ENCODE data around the gene CDC42BPA. TPM values are rescaled to one million over a fixed set of nuclear protein-coding genes. Genes with fewer than 3 reads are reported as not detected.

CDC42BPA gene
- total and polyA plus RNA-seq, 2 of the 13 experiments (the other 11 are each of a cell fraction or from before 2014, with no cell fraction given): 6.5 to 16.0 TPM

- peaks cover 89% of the 10 kb centered on the region for H3K79me2 ChIP-seq (ENCODE audit: insufficient read depth, low read length)
- ChIA-PET CTCF (ENCODE audit: low intra/inter-chr PET ratio, low total read pairs) (no interaction called here), POLR2A (no interaction called here)
- WGBS (ENCODE audit: low lambda C conversion rate): 87% methylated on average over 3 of the region's 6 CpGs
- H3K27me3 ChIP-seq (ENCODE audit: control insufficient read depth in 1 of 2, insufficient read depth in 2 of 2, low read length in 2 of 2): no peaks in the 10 kb centered on the region
- FAIRE-seq (no peak), ATAC-seq (no peak), DNase-seq (ENCODE audit: low spot score) (no peak)
- H3K4me3 ChIP-seq (replicated peaks in 1 of 3; ENCODE audit: insufficient read depth in 1 of 3, low read depth in 2 of 3, low read length in 3 of 3): no peak overlapping the region
- peaks cover 48% of the 10 kb centered on the region for H4K20me1 ChIP-seq (ENCODE audit: insufficient read depth, low read length)
- intact Hi-C loops (cut with micrococcal nuclease; ENCODE audit: unreplicated experiment) (no loop called here), in situ Hi-C loops (cut with HindIII; ENCODE audit: extremely low pct_ligation_motif_present, low pct_unique_long_range_greater_than_20kb) (no loop called here)
- H3K4me1 ChIP-seq (ENCODE audit: insufficient read depth, low read length): peaks cover 25% of the 10 kb centered on the region
- H3K4me2 ChIP-seq (ENCODE audit: low read depth, low read length): no peak overlapping the region
- H2AFZ ChIP-seq (ENCODE audit: low read length): no peak overlapping the region
- H3K36me3 ChIP-seq (replicated peaks in 1 of 2; ENCODE audit: control insufficient read depth in 1 of 2, insufficient read depth in 2 of 2, low read length in 2 of 2): peaks cover 4 to 35% of the 10 kb centered on the region in 2 experiments; a peak in 4 of 5 replicates
- H3K9me3 ChIP-seq (ENCODE audit: low read length): no peaks in the 10 kb centered on the region
- no peak overlapping the region for H3K9ac ChIP-seq (ENCODE audit: insufficient read depth, low read depth, low read length)
- TF ChIP-seq CBX5 (CRISPR knock-in tag; IDR thresholded peaks at IDR 0.05; ENCODE audit: borderline replicate concordance): no peak
- no peak for TF ChIP-seq ONECUT2 (CRISPR knock-in tag; IDR thresholded peaks at IDR 0.05)
- TF ChIP-seq SP5 (CRISPR knock-in tag; IDR thresholded peaks at IDR 0.05; ENCODE audit: borderline replicate concordance, low read depth): no peak
- no peak for TF ChIP-seq SAP130 (CRISPR knock-in tag; IDR thresholded peaks at IDR 0.05; ENCODE audit: low read depth)
- TF ChIP-seq ZUFSP (CRISPR knock-in tag; IDR thresholded peaks at IDR 0.05; ENCODE audit: borderline replicate concordance): no peak
- TF ChIP-seq ZNF335 (CRISPR knock-in tag; IDR thresholded peaks at IDR 0.05): no peak
- TF ChIP-seq NR1H2 (CRISPR knock-in tag; IDR thresholded peaks at IDR 0.05; ENCODE audit: borderline replicate concordance, low read depth): no peak
- TF ChIP-seq ZNF543 (CRISPR knock-in tag; IDR thresholded peaks at IDR 0.05): no peak
- no peak for TF ChIP-seq TCF12 (IDR thresholded peaks at IDR 0.05)
- no peak for TF ChIP-seq TCF12 (CRISPR knock-in tag; IDR thresholded peaks at IDR 0.05)
- TF ChIP-seq PATZ1 (CRISPR knock-in tag; IDR thresholded peaks at IDR 0.05): no peak
- TF ChIP-seq ZNF747 (CRISPR knock-in tag; IDR thresholded peaks at IDR 0.05; ENCODE audit: borderline replicate concordance): no peak
- TF ChIP-seq ZEB1 (IDR thresholded peaks at IDR 0.05; ENCODE audit: insufficient replicate concordance, low read depth): no peak
- TF ChIP-seq FOXA1 (IDR thresholded peaks at IDR 0.05): no peak
- no peak for TF ChIP-seq FOXA1 (CRISPR knock-in tag; IDR thresholded peaks at IDR 0.05)
- BruUV-seq (replicated peaks): no TSS peak
- H3K27ac ChIP-seq (ENCODE audit: extremely low read length, insufficient read depth, low read length): no peak overlapping the region
These were observed 364.0 kb downstream of the CDC42BPA start for GRCh38 chr1:226954337-226954736.
